GM18511 (cell line): ENCODE data around the gene NPIPA5.
"Not testable (repeated sequence)": the region's sequence is repeated elsewhere in the genome, so short reads cannot be mapped to it uniquely, and the experiment has no call there.

ENCODE experiments used
- ATAC-seq: cut with Tn5 transposase; IDR thresholded peaks from one replicate; pipeline ENCODE4 v1.9.1; 2021; ENCODE audit warnings: mild to moderate bottlenecking, moderate library complexity; ENCODE audit not compliant: unreplicated experiment

NPIPA5 gene

DNA sequence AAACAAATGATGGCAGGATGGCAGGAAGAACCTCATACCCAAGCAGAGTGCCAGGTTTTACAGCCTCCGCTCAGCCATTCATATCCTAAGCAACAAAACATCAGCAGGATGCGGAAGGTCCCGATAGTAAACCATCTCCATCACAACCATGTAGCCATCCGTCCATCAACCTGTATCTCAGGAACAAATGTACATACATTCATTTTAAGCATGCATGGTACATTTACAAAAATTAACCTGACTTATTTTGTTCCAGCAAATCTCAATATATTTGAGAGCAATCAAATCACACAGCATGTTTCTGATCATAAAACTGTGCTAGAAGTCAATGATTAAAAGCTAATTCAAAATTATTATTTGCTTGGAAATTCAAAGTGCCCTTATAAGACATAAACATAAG is at the start of gene NPIPA5:
TSS of gene NPIPA5 (minus strand) at position 101 of the 400 bp plus-strand sequence. CDS start at position 101, 0 bp downstream.
- ATAC-seq = not testable (repeated sequence)

DNA sequence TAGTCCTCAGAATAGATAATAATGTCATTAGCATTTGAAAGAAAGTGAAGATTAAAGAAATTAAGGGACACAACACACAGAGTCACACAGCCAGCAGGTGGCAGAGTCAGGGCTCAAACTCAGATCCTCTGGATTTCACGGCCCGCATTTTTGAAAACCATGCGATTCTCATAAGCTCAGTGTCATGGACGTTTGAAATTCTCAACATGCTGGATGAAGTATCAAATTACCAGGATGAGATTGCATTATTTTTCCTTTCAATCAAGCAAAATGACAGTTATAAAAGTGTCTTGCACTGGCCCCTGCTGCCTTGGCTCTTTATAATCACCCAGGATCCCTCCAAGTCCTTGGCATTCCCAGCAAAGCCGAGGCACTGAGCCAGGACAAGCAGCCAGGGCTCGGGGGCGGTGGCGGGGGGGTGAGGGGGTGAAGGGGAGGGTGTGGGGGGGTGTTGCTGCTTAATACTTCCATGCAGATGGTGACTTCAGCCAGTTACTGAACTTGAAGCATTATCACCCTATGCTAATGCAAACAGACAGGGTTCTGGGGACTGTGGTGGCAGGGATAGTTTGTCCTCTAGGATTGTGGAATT is 49.6 kb upstream of the NPIPA5 start:
- no peak for ATAC-seq

DNA sequence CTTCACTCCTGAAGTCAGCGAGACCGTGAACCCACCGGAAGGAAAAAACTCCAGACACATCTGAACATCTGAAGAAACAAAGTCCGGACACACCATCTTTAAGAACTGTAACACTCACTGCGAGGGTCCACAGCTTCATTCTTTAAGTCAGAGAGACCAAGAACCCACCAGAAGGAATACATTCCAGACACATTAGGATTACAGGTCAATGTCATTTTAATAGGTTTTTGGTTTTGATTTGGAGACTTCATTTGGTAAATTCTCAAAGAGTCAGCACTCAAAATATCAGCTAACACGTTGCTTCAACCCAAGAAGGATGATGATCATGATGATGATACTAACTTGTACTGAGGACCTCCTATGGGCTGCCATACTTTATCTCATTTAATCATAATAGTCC is 48.7 kb upstream of the NPIPA5 start:
- no peak for ATAC-seq

DNA sequence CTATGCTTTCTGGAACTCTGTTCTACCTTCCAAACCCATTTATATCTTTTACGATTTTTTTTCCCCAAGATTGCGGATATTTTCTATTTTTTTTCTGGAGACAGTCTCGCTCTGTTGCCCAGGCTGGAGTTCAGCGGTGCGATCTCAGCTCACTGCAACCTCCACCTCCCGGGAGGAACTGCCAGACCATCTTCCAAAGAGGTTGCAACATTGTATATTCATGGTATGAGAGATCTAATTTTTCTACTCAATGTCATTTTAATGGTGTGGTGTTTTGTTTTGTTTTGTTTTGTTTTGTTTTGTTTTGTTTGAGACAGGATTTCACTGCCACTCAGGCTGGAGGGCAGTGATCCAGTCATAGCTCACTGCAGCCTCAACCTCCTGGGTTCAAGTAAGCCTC is 47.8 kb upstream of the NPIPA5 start:
- no peak for ATAC-seq

DNA sequence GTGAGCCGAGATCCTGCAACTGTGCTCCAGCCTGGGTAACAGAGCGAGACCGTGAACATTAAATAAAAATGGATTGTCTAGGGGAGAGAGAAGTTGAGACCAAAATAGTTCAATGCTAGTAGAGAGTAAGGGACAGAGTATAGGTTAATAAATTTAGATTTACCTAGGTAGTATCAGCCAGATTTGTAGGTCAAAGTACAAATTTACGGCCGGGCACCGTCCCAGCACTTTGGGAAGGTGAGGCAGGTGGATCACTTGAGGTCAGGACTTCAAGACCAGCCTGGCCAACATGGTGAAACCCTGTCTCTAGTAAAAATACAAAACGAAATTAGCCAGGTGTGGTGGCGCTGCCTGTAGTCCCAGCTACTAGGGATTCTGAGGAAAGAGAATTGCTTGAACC is 44.1 kb upstream of the NPIPA5 start:
- ATAC-seq = no peak

DNA sequence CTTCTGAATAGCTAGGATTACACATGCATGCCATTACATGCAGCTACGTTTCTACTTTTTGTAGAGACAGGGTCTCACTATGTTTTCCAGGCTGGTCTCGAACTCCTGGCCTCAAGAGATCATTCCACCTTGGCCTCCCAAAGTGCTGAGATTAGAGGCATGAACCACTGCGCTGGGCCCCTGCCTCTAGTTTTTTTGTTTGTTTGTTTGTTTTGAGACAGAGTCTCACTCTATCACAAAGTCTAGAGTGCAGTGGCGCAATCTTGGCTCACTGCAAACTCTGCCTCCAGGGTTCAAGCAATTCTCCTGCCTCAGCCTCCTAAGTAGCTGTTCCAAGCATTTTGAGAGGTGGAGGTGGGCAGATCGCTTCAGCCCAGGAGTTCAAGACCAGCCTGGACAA is 43.6 kb upstream of the NPIPA5 start:
- not testable (repeated sequence) for ATAC-seq

DNA sequence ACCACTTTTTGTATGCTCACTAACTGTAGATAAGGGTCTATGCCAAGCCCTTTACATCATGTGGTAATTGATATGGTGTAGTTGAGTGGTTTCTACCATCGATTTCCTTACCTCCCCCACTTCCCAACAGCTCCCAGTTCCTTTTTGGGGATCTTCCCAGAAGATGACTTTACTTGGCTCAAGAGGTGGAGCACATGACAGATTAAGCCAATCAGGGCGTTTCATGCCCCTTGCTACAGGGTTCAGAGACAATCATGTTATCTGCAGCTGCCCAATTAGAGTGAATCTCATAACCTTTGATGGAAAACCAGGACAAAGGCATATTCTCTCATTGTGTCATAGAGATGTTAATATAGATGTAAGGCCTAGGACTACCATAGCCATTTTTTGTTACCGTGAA is 40.1 kb upstream of the NPIPA5 start:
- no peak for ATAC-seq

DNA sequence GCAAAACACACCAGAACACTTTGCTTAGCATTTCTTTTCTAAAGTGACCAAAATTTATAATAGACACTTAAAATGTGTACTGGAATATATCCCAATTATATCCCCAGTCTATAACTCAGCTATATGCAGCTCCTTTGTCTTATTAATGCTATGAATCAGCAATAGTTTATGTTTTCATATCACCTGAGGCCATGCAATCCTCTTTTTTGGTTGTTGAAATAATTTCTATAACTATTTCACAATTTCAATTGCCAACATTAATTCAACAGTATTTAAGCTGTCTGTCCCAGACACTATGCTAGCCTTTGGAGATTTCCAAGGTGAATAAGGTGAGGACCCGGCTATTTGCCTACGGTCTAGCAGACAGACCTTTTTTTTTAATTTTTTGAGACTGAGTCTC is 39.1 kb upstream of the NPIPA5 start:
- ATAC-seq = no peak

DNA sequence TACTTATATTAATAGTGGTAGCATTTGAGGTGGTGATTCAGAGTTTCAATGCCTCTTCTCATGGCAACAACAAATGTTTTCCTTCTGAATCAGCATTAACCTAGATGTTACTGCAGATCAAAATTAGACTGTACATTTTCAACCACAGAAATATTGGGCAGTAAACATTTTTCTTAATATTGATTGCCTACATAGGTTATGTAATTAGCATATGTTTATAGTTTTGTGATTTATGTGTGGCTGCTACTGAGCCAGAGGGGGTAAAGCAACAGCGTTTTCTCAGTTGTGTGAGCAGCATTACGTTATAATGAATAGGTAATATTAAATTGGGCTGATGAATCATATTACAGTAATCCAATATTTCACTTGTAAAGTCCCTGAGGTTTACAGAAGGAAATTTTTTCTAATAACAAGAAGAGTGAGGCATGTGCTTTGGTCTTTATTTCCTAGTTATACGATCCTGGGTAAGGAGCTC is 37.5 kb upstream of the NPIPA5 start:
- ATAC-seq = no peak

DNA sequence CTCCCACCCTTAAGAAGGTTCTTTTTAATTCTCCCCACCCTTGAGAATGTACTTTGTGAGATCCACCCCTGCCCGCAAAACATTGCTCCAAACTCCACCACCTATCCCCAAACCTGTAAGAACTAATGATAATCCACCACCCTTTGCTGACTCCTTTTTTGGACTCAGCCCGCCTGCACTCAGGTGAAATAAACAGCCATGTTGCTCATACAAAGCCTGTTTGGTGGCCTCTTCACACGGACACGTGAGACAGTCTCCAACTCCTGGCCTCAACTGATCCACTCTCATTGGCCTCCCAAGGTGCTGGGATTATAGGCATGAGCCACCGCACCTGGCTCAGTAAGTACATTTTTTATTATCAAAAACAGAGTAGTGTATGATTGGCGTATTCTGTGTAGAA is 31.4 kb upstream of the NPIPA5 start:
- ATAC-seq = not testable (repeated sequence)

DNA sequence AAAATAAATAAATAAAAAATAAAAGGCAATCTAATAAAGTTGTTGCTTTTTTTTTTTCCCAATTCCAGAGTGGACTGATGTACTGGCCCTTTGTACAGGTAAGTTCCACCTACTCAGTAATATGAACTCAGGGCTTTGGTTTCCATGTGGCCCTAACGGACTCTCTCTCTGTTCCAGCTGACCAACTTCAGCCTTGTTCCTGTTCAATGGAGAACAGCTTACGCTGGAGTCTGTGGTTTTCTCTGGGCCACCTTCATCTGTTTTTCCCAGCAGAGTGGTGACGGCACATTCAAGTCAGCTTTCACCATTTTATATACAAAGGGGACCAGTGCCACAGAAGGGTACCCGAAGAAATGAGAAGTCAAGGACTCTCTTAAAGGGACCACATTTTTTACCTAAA is 29.7 kb upstream of the NPIPA5 start:
- not testable (repeated sequence) for ATAC-seq

DNA sequence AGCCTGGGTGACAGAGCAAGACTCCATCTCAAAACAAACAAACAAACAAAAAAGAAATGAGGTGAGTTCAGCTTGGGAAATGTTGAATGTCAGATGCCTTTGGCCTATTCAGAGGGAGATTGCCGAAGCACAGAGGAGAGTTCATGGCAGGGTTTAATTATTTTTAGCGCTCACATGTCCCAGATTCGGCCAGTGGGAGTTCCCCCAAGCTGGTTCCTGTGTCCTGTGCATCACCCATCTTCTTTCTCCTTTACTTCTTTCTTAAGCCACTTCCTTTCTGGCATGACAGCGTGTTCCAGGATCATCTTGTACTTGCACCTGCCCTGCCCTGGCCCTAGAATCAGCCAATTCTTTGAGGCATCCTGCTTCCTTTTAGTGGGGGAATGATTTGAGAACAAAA is 26.7 kb upstream of the NPIPA5 start:
- ATAC-seq = no peak

DNA sequence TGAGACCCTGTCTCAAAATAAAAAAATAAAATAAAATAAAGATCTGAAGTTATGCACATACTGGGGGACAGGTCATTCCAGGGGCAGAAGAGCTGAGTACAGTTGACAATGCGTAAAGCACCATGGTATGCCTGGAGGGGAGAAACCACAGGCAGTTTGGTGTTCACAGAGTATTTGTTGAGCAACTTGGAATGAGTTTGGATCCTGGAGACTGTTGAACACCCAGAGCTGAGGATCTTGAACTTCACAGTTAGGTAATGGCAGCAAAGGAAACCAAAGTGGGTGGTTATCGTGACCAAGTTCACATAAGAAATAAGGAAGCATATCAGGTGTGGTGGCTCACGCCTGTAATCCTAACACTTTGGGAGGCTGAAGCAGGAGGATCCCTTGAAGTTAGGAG is 26.0 kb upstream of the NPIPA5 start:
- ATAC-seq = not testable (repeated sequence)

DNA sequence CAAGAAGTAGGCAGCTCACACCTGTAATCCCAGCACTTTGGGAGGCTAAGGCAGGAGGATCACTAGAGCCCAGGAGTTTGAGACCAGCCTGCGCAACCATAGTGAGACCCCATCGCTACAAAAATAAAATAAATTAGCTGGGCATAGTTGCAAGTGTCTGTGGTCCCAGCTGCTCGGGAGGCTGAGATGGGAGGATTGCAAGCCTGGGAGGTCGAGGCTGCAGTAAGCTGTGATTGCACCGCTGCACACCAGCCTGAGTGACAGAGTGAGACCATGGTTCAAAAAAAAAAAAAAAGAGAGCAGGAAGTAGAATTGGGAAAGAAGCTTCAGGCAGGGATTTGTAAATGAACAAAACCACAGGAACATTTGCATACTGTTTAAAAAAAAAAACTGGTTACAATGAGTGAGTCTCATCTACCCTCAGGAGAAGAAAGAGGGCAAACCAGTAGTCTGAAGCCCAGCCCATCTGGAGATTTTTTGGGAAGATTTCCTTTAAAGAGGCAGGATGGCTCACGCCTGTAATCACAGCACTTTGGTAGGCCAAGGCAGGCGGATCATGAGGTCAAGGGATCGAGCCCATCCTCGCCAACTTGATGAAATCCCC is 25.4 kb upstream of the NPIPA5 start:
- ATAC-seq = no peak

DNA sequence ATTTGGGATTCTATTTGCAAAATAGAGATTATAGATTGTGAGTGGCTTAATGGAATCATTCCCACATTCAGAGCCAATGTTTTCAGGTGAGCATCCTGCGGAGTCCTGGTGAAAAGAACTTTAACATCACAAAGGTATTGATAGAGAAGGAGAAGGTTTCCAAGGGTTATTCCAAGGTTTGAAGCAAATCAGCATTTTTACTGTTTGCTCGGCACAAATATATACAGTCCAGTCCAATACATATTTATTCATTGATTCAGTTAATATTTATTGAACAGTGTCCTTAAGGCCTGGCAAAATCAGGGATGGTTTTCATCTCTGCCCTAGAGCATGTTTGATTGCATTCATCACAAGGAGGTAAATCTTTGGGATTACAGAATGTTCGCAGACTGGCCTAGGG is 23.9 kb upstream of the NPIPA5 start:
- ATAC-seq = no peak

DNA sequence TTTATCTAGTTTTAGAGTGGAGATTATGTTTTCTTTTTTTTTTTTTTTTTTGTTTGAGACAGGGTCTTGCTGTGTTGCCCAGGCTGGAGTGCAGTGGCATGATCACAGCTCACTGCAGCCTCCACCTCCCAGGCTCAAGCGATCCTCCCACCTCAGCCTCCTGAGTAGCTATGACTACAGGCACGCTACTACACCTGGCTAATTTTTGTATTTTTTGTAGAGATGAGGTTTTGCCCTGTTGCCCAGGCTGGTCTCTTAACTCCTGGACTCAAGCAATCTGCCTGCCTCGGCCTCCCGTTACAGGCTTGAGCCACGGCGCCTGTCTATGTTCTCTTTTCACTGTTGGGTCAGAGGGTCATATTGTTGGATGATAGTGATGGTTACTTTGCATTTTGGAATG is 22.2 kb upstream of the NPIPA5 start:
- not testable (repeated sequence) for ATAC-seq

DNA sequence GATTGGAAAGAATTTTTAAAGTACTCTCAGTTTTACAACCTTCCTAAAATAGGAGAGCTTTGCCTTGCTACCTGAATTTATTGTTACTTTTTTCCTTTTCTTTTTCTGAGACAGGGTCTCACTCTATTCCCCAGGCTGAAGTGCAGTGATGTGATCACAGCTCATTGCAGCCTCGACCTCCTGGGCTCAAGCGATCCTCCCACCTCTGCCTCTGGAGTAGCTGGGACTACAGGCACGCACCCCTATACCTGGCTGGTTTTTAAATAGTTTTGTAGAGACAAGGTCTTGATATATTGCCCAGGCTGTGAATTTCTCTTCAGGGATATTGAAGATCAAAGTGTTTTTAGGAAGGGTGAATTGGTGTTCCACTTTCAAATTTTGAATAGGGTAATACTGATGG is 21.2 kb upstream of the NPIPA5 start:
- ATAC-seq = no peak

DNA sequence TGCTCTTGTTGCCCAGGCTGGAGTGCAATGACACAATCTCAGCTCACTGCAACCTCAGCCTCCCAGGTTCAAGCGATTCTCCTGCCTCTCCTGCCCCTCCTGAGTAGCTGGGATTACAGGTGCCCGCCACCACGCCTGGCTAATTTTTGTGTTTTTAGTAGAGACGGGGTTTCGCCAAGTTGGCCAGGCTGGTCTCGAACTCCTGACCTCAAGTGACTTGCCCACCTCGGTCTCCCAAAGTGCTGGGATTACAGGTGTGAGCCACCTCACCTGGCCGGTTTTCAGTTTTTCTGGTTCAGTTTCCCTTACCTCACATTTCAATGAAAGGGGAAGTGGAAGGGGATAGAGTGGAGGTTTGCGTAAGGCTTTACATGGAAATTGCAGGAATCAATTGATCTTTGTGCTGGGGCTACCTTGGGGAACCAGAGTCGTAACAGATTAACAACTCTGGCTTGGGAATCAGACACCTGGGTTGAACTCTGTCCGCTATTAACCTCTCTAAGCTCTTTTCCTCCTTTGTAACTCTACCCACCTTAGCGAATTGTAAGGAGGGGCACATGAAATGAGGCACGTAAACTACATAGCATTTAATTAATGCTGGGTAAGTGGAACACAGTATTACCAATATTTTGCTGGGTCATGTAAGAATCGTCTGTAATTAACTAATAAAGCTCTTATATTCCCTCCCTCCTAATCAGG is 20.7 kb upstream of the NPIPA5 start:
- no peak for ATAC-seq

DNA sequence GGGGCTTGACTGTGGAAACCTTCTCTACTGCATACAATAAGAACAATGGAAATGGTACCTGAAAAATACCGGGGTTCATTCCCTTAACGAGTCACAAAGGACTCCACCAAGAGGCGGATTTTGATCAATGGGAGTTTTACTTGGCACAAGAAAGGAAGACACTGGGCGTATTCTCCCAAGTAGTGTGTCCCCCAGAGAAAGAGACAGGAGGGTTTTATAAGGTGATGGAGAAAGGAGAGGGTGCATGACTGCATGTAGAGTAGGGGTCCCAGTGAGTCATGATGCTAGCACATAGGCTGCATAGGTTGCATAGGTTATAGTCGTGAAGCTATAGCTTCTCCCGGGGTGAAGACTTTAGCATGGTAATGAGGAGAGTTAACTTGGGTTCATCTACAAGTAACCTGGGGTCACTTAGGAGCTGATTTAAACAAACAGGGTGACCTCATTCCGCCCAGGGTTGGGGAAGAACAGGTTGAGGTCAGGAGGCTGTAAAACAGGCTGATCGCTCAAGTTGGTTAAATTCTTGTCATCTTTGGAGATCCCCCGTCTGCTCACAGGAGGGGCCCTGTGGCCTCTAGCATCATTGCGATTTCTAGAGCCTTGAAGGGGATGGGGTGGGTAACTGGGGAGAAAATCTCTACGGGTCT is 19.0 kb upstream of the NPIPA5 start:
- ATAC-seq = no peak

DNA sequence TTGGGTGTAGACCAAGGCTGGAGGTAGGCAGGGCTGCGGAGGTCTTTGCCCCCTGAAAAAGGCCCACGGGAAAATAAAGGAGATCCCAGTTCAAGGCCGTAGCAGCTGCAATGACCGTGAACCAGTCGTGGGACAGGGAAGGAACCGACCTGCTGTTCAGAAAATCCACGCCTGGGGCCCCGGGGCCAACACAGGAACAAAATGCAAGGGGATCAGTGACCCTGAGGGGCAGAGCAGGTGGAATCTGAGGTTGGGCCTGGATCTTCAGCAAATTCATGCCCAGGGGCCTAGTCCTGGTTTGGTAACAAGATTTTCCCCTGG is 18.4 kb upstream of the NPIPA5 start:
- ATAC-seq = not testable (repeated sequence)

DNA sequence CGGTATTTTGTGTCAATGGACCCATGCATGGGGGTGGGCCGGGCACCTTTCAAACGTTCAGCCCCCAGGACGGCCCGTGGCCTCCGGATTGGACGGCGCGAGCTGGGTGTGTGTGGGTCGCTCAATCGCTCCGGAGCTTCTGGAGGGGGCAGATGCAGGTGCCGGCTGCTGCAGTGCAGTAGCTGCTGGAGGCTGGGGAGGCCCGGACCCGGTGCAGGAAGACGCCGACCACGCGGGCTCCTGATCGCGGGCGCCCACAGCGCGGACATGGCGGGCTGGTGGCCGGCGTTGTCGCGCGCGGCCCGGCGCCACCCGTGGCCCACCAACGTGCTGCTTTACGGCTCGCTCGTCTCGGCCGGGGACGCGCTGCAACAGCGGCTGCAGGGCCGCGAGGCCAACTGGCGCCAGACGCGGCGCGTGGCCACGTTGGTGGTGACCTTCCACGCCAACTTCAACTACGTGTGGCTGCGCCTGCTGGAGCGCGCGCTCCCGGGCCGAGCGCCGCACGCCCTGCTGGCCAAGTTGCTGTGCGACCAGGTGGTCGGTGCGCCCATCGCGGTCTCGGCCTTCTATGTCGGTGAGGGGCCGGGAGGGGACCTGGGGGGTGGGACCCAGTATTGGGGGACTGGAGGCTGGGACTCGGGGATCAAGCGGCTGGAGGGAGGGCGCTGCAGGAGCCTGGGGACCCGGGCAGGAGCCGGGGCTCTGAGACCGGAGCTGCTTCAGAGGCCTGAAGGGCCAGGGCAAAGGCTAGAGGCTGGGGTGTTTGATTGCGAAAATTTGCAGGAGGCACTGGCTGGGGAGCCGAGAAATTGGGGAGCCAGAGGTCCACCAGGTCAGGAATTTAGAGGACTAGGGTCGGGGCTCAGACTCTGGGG is 17.8 kb upstream of the NPIPA5 start, which contains the start of gene MPV17L:
TSS of gene MPV17L (plus strand) at position 124 of the 878 bp plus-strand sequence. CDS start at position 268, 144 bp downstream.
- not testable (repeated sequence) for ATAC-seq
